PC-9 (cell line): ENCODE results near the gene VTA1.

Experiments
- EZH2 ChIP-seq: fragments of 200-600 bp; sonication (generic); IDR thresholded peaks from 2 replicates; pipeline ENCODE4 v1.8.0; 2017; ENCODE audit warnings: antibody characterized with exemption, low read depth
- TF ChIP-seq, protein P1 (sequence below): fragments of 200-600 bp; sonication (generic); conservative IDR thresholded peaks from 2 replicates; pipeline ENCODE4 v1.6.1; 2017; ENCODE audit warnings: mixed run types, antibody characterized with exemption, mild to moderate bottlenecking, moderate library complexity

GRCh38 chr6:142130814-142131213 lies 16.2 kb upstream of the VTA1 start:
- TF ChIP-seq, protein P1, sequence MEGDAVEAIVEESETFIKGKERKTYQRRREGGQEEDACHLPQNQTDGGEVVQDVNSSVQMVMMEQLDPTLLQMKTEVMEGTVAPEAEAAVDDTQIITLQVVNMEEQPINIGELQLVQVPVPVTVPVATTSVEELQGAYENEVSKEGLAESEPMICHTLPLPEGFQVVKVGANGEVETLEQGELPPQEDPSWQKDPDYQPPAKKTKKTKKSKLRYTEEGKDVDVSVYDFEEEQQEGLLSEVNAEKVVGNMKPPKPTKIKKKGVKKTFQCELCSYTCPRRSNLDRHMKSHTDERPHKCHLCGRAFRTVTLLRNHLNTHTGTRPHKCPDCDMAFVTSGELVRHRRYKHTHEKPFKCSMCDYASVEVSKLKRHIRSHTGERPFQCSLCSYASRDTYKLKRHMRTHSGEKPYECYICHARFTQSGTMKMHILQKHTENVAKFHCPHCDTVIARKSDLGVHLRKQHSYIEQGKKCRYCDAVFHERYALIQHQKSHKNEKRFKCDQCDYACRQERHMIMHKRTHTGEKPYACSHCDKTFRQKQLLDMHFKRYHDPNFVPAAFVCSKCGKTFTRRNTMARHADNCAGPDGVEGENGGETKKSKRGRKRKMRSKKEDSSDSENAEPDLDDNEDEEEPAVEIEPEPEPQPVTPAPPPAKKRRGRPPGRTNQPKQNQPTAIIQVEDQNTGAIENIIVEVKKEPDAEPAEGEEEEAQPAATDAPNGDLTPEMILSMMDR: no peak
- no peak for TF ChIP-seq EZH2
